GM18519 (cell line): ENCODE data around the gene GSX2.
"Not testable (repeated sequence)": the region's sequence is repeated elsewhere in the genome, so short reads cannot be mapped to it uniquely, and the experiment has no call there.

ENCODE experiments used
- ATAC-seq: cut with Tn5 transposase; IDR thresholded peaks from one replicate; pipeline ENCODE4 v1.9.1; 2021; ENCODE audit warnings: mild to moderate bottlenecking, moderate library complexity; ENCODE audit not compliant: unreplicated experiment, low FRiP score

The GSX2 gene

DNA sequence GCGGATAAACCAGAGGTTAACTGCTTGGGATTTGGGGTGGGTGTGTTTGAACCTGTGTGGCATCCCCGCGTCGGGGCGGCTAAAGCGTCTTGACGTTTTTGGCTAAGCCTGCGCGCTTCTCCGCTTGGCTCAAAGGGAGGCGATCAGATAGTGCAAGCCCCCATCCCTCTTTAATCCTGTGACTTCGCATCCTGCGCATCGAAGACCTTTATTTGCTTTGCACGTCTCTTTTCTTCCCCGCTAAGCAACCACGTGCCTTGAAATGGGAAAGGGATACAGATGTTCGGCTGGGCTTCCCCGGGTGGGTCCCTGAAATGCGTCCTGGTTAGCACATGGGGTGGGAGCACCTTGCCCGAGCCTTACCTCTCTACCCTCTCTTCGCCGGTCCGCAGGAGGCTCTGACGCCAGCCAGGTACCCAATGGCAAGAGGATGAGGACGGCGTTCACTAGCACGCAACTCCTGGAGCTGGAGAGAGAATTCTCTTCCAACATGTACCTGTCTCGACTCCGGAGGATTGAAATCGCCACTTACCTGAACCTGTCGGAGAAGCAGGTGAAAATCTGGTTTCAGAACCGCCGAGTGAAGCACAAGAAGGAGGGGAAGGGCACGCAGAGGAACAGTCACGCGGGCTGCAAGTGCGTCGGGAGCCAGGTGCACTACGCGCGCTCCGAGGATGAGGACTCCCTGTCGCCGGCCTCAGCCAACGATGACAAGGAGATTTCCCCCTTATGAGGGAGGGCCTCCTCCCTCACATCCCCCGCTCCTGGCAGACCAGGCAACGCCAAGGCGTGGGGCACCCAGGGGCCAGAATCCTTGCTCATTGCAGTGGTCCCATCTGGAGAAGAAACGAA is 1.5 kb downstream of the GSX2 start:
- ATAC-seq: no peak

DNA sequence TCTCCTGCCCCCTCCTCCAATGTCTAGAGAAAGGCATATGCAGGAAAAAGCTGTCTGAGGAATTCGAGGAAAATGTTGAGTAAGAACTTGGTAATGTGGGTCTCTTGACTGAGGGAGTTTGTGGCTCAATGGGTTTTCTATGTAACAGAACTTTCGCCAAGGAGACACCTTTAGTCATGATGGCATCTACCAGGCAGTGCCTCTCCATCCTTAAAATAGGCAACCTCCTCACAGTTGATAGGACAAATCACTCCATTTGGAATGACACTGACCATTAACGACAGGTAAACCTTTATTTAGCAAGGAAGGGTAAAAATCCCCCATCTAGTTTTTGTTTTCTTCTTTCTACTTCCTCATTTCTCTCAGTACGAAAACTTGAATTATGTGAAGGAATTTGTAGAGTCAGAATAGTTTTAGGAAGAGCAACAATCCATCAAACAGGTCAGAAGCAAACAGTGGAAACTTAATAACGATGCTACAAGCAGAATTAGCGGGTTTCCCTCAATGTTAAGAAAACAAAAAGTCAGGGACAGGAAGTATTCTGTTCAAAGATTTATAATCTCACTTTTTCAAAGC is 2.7 kb downstream of the GSX2 start:
- no peak for ATAC-seq

DNA sequence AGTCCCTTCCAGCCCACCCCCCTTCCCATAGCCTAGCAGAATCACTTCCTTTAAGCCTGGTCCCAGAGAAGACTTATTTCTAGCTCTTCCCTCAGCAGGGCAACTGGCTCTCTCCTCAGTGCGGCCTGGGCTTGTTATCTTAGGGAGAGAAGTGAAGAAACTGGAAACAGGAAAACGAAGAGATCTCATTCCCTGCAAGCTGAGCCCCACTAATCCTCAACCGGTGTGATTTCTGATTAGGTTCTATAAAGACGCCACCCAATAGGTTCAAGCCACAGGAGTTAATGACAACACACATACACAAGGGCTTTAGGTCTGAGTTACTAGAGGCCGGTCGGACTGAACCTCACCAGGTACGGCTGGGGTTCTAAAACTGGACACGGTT is 3.2 kb downstream of the GSX2 start:
- no peak for ATAC-seq

DNA sequence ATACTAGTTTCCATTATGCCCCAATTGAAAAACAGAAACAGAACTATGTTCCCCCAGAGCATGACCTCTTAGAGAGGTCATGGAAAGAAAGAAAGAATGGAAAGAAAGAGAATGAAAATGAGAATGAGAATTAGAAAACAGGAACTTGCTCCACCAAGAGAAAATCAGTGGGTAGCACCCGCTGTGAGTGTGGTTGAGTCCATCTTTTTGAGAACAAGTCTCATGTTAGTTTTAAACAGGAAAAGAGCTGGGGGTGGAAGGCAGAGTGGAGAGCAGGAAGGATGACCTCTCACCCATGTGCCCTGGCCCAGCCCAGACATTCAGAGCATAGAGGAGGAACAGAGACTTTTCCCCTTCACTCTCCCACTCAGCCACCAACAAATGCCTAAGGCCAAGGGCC is 4.9 kb downstream of the GSX2 start:
- ATAC-seq: no peak

- no peak for ATAC-seq
Measured at GRCh38 chr4:54107951-54108748, 8.2 kb downstream of the GSX2 start.

DNA sequence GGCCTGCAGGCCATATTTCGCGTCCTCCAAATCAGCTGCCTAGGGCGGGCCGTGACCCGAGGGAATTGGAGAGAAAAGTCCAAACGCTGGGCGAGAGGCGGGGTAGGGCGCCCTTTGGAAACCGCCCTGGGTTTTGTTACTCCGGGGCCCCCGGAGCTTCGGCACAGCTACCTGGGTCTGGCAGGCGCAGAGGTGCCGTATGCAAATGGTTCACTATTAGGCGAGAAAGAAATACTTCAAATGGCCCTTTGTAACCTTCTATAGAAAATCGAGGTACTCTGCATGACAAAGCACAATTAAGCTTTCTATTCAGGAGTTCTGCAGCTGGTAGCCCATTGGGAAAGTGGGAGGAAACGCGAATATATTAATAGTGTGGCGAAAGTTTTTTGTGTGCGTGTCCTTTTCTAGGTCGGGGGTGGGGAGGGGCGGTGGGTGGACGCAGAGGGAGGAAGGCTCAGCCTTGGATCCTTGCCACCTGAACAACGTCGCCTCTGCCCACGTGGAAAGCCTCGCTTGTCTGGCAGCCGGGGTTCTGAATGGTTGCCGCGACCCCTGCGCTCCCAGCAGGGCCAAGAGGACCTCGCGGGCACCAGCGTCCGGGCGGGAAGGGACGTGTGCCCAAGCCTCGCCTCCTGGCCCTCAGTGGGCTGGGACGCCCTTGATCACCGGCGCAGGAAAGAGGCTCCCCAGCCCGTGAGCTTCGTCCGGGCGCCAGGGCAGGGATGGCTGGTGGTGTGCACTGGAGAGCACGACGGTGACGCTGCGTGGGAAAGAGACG is 9.5 kb downstream of the GSX2 start:
- no peak for ATAC-seq

- no peak for ATAC-seq
Measured at GRCh38 chr4:54110019-54110416, 10.1 kb downstream of the GSX2 start.

- not testable (repeated sequence) for ATAC-seq
Measured at GRCh38 chr4:54113206-54113605, 13.2 kb downstream of the GSX2 start.

GRCh38 chr4:54116246-54116645 is 16.3 kb downstream of the GSX2 start:
- not testable (repeated sequence) for ATAC-seq

DNA sequence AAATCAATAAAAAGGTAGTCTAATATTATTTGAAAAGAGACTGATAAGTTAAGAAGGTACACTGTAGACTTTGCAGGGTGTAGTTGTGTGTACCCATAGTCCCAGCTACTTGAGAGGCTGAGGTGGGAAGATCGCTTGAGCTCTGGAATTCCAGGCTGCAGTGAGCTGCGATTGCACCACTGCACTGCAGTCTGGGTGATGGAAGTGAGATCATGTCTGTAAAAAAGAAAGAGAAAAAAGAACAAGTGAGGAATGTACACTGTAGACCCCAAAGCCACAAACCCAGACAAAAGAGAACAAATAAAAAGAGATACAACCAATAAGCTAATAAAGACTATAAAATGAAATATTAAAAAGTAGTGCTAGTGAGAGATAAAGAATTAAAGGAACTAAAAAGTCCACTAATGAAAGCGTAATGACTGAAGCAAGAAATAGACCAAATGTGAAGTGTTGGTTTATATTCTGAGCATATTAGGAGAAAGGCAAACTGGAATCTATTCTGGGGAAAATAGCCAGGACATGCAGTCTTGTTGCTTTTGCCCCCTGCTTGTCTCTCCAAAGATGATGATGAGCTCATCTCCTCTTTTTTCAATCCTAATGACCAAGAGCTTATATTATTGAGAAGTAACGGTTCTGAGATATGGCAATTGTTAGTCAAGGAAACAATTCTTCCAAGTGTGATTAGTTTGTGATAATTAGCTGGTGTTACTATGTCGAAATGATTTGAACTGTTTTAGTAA is 19.1 kb downstream of the GSX2 start:
- ATAC-seq: no peak

- ATAC-seq: no peak
Measured at GRCh38 chr4:54120518-54120917, 20.6 kb downstream of the GSX2 start.

DNA sequence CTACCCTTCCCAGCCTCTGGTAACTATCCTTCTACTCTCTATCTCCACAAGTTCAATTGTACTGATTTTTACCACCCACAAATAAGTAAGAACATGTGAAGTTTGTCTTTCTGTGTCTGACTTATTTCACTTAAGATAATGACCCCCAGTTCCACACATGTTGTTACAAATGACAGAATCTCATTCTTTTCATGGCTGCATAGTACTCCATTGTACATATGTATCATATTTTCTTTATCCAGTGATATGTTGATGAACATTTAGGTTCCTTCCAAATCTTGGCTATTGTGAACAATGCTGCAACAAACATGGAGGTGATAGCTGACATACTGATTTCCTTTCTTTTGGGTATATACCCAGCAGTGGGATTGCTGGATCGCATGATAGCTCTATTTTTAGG is 27.7 kb downstream of the GSX2 start:
- no peak for ATAC-seq

GRCh38 chr4:54128694-54129093 is 28.7 kb downstream of the GSX2 start:
- not testable (repeated sequence) for ATAC-seq

DNA sequence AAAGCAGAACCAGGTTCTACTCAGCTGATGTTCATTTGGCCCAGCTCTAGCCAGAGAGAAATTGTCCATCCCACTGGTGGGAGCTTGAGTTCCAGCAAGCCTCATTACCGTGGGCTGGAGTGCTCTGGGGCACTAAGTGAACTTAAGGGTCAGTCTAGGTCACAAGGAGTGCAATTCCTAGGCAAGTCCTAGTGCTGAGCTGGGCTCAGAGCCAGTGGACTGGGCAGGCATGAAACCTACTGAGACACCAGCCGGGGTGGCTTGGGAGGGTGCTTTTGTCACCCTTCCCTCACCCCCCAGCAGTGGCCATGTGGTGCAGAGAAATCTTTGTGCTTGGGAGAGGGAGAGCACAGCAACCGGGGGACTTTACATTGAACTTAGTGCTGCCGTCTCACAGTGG is 39.4 kb downstream of the GSX2 start:
- no peak for ATAC-seq

DNA sequence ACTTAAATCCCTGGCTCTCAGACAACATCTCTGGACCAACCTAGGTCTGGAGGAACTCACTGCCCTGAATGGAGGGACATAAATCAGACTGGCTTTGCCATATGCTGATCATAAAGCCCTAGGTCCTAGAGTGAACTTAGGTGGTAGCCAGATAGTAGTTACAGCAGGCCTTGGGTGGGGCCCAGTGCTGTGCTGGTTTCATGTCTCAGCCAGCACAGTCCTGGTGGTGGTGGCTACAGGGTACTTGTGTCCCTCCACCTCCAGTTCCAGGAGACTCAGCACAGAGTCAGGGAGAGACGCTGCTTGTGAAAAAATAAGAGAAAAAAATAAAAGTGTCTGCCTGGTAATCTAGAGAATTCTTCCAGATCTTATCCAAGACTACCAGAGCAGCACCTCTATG is 40.3 kb downstream of the GSX2 start:
- no peak for ATAC-seq

- no peak for ATAC-seq
Measured at GRCh38 chr4:54144199-54144598, 44.2 kb downstream of the GSX2 start.

DNA sequence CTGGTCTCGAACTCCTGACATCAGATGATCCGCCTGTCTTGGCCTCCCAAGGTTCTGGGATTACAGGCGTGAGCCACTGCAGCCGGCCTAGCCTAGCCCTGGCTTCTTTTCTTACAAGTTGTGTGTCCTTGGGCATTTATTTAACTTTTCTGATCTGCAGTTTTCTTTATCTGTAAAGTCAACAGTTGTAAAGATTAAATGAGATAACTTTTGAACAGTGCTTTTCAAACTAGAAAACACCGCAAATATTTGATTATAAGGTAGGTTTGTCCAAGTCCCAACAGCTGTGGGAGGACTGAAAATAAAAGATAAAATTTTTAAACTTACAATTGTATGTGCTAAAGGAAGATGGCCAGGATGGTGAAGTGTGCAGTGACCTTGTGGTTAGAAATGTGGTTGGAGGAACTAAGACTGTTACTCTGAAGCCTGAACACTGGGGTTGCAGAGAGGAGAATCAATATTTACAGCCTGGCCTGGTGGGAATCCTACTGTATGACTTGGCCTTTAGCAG is 44.8 kb downstream of the GSX2 start:
- no peak for ATAC-seq

DNA sequence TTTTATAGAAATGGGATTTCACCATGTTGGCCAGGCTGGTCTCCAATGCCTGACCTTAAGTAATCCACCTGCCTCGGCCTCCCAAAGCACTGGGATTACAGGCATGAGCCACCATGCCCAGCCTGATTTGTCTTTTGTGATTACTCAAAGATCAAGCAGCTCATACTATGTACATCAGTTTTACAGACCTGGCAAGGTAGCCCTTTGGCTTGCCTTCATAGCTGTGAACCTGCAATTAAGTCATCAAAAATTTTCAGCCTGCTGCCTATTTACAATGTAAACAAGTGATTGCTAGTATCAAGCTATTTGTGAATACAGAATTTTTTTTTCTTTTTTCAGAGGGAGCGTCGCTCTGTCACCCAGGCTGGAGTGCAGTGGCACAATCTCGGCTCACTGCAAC is 46.2 kb downstream of the GSX2 start:
- ATAC-seq: no peak

DNA sequence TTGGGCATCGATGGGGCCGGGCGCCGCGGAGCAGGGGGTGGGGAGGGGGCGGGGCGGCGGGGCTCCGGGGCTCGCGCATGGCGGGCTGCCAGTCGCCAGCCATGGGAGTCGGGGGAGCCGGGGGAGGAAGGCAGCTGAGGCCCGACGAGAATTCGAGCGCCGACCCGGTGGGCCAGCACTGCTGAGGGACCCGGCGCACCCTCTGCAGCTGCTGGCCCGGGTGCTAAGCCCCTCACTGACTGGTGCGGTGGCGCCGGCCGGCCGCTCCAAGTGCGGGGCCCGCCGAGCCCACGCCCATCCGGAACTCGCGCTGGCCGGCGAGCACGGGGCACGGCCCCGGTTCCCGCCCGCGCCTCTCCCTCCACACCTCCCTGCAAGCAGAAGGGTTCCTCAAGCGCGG is 49.4 kb downstream of the GSX2 start:
- ATAC-seq: no peak
